ENCODE measurements around the gene MED10.

DNA sequence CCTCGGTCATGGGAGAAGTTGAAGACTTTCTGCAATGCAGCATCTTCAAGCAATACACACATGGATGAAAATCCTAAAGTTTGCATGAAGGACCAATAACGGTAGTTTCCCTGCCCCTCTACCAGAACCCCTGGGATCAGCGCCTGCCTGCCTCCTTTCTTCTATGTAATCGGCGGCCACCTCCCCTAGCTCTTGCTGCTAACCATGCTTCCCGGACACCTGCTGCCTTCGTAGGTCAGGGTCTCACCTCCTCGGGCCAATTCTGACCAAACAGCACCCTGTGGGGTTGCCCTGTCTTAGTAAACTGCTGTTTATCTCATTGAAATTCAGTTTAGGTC lies 388 bp upstream of the MED10 start:
- TF ChIP-seq POLR2A (IDR thresholded peaks at IDR 0.05), result no peak
- TF ChIP-seq, protein P1, sequence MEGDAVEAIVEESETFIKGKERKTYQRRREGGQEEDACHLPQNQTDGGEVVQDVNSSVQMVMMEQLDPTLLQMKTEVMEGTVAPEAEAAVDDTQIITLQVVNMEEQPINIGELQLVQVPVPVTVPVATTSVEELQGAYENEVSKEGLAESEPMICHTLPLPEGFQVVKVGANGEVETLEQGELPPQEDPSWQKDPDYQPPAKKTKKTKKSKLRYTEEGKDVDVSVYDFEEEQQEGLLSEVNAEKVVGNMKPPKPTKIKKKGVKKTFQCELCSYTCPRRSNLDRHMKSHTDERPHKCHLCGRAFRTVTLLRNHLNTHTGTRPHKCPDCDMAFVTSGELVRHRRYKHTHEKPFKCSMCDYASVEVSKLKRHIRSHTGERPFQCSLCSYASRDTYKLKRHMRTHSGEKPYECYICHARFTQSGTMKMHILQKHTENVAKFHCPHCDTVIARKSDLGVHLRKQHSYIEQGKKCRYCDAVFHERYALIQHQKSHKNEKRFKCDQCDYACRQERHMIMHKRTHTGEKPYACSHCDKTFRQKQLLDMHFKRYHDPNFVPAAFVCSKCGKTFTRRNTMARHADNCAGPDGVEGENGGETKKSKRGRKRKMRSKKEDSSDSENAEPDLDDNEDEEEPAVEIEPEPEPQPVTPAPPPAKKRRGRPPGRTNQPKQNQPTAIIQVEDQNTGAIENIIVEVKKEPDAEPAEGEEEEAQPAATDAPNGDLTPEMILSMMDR (IDR thresholded peaks at IDR 0.05), result no peak
